CD4-positive, alpha-beta T cell (primary cell): ENCODE measurements around the gene ALPK3. TPM values are rescaled to one million over a fixed set of nuclear protein-coding genes. Genes with fewer than 3 reads are reported as not detected.

Experiments
- ATAC-seq: fragments of 200-7000 bp; cut with Tn5 transposase; one replicate; pipeline ENCODE4 v1.10.0; 2022; ENCODE audit warnings: mild to moderate bottlenecking; ENCODE audit not compliant: poor library complexity
- CTCF ChIA-PET: fragments of 350-600 bp; sonication (Branson Sonifier 250); formaldehyde crosslinking; loops from one replicate; lab custom pipeline; 2021; ENCODE audit warnings: antibody characterized with exemption, inconsistent platforms; lab: Charles Lee
- POLR2A ChIA-PET: fragments of 350-600 bp; sonication (Branson Sonifier 250); formaldehyde crosslinking; loops from one replicate; lab custom pipeline; 2021; ENCODE audit warnings: antibody characterized with exemption, inconsistent platforms; lab: Charles Lee
- DNase-seq, 14 experiments: peaks; one replicate each; pipeline ENCODE4 v3.0.0-alpha.2; 2013 to 2020; ENCODE audit warnings: mixed read lengths in 2 of 14
- H3K27ac ChIP-seq, 2 donors: one replicate each; pipeline versions ENCODE4 v1.5.1 to v1.7.0; 2013; ENCODE audit warnings: low read length in 2 of 2, low read depth in 1 of 2, mild to moderate bottlenecking in 1 of 2
- H3K27me3 ChIP-seq, 2 experiments: 1 replicate in 1 of 2; 2 replicates in 1 of 2; pipeline versions ENCODE4 v1.6.1 to v1.7.0; 2013; ENCODE audit warnings: low read length in 2 of 2, control low read depth in 1 of 2, mild to moderate bottlenecking in 1 of 2, moderate library complexity in 1 of 2; ENCODE audit not compliant: insufficient read depth in 2 of 2, control insufficient read depth in 1 of 2
- H3K36me3 ChIP-seq: one replicate; pipeline ENCODE4 v1.6.1; 2013; ENCODE audit warnings: low read length, control low read depth; ENCODE audit not compliant: insufficient read depth
- H3K4me1 ChIP-seq: one replicate; pipeline ENCODE4 v1.6.1; 2013; ENCODE audit warnings: low read length, control low read depth; ENCODE audit not compliant: insufficient read depth
- H3K4me3 ChIP-seq: one replicate; pipeline ENCODE4 v1.5.1; 2013; ENCODE audit warnings: mild to moderate bottlenecking, low read length, moderate library complexity
- H3K9me3 ChIP-seq, 2 experiments: 1 replicate in 1 of 2; 2 replicates in 1 of 2; pipeline versions ENCODE4 v1.6.1 to v1.7.0; 2013; ENCODE audit warnings: low read length in 2 of 2, mild to moderate bottlenecking in 2 of 2, control low read depth in 1 of 2, moderate library complexity in 1 of 2; ENCODE audit not compliant: control insufficient read depth in 1 of 2, insufficient read depth in 1 of 2
- H3K27ac Mint-ChIP-seq: one replicate; pipeline ENCODE4 v1.8.0; 2020; ENCODE audit warnings: mixed read lengths
- H3K27me3 Mint-ChIP-seq: one replicate; pipeline ENCODE4 v1.8.0; 2021; ENCODE audit warnings: mixed read lengths
- H3K36me3 Mint-ChIP-seq: one replicate; pipeline ENCODE4 v1.8.0; 2021; ENCODE audit warnings: low read depth, mixed read lengths
- H3K4me1 Mint-ChIP-seq: one replicate; pipeline ENCODE4 v1.8.0; 2021; ENCODE audit warnings: low read depth, mixed read lengths
- H3K4me3 Mint-ChIP-seq: one replicate; pipeline ENCODE4 v1.8.0; 2020; ENCODE audit warnings: mild to moderate bottlenecking, mixed read lengths
- H3K9me3 Mint-ChIP-seq: one replicate; pipeline ENCODE4 v1.8.0; 2020; ENCODE audit warnings: mixed read lengths
- intact Hi-C, 2 experiments: fragments of 100-400 bp; cut with DNase I in 1 of 2; cut with micrococcal nuclease in 1 of 2; formaldehyde crosslinking; loops; one replicate each; pipeline versions ENCODE4 v1.15.1 to v1.9.0; 2023 to 2025; cut with DNase I, micrococcal nuclease
- total RNA-seq, 174 experiments: library from RNA in 2 of 174; stranded (reverse) in 2 of 174; gene quantifications; one replicate each; pipeline ENCODE4 v1.2.3 and lab custom pipeline; 2021 to 2026
- TF ChIP-seq, protein P1 (sequence below): fragments of 200-600 bp; IDR thresholded peaks from one replicate; pipeline ENCODE4 v1.8.0; 2022; ENCODE audit warnings: antibody characterized with exemption, mild to moderate bottlenecking

ALPK3 gene
- total RNA-seq, 2 experiments from 2014 or later, result 0.14 TPM

DNA sequence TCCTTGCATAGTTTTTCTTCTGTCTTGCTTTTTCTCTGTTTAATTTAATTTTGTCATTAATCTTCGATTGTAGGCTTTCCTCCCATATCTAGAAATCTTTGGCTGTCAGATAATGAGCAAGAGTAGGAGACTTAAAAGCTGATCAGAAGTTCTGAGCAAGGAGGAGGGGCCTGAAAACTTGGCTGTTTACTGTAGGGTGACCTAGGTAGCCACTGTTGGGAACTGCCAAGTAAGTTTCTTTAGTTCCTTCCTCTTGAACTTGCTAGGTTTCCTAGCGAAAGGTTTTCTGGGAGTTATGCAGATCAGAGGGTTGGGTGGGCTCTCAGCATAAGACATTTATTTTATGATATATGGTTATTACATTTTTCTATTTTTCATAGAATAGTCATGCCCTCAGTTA lies 14.5 kb downstream of the ALPK3 start:
- Histone ChIP-seq H3K36me3 (no peaks in the 10 kb centered on the region), H3K27me3 (no peaks in the 10 kb centered on the region), H3K9me3 (no peaks in the 10 kb centered on the region), H3K4me3 (no peak overlapping the region), H3K27ac (no peak overlapping the region), H3K4me1 (no peaks in the 10 kb centered on the region)
- ChIA-PET CTCF (no interaction called here), POLR2A (no interaction called here)
- Mint-ChIP-seq H3K27ac (no peak overlapping the region), H3K27me3 (no peaks in the 10 kb centered on the region), H3K4me3 (no peak overlapping the region), H3K36me3 (no peaks in the 10 kb centered on the region), H3K9me3 (no peaks in the 10 kb centered on the region), H3K4me1 (no peaks in the 10 kb centered on the region)
- intact Hi-C loops, result loop anchor here in 1 of 2 experiments (5.0 kb wide), 1 partner anchor 61 kb away; no protein-coding TSS in a partner anchor
- DNase-seq, result no peak
- no peak for ATAC-seq
- TF ChIP-seq, protein P1, sequence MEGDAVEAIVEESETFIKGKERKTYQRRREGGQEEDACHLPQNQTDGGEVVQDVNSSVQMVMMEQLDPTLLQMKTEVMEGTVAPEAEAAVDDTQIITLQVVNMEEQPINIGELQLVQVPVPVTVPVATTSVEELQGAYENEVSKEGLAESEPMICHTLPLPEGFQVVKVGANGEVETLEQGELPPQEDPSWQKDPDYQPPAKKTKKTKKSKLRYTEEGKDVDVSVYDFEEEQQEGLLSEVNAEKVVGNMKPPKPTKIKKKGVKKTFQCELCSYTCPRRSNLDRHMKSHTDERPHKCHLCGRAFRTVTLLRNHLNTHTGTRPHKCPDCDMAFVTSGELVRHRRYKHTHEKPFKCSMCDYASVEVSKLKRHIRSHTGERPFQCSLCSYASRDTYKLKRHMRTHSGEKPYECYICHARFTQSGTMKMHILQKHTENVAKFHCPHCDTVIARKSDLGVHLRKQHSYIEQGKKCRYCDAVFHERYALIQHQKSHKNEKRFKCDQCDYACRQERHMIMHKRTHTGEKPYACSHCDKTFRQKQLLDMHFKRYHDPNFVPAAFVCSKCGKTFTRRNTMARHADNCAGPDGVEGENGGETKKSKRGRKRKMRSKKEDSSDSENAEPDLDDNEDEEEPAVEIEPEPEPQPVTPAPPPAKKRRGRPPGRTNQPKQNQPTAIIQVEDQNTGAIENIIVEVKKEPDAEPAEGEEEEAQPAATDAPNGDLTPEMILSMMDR, result no peak

DNA sequence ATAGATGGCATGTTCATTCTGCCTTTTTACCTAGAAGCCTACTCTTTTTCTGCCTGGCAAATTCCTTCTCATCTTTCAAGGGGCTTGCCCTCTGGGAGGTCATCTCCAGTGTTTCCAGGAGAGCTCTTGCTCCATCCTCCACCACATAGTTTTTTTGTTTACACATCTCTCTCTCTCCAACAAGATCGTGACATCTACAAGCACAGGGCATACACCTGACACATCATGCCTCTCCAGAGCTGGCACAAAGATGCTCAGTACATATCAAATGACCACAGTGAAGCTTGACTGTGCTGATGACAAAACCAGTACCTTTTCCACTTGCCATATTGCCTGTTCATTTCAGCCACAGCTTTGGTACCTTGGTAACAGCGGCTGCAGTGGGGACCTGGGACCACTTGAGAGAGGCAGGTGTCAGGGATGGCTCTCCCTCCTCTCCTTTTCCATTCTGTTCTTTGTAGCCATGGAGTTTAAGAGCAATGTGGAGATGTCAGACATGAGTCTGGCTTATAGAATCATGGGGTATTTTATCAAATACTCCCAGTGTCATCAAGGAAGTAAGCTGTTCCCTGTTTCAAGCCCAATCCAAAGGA lies 15.4 kb downstream of the ALPK3 start:
- no peak overlapping the region for H3K27ac Mint-ChIP-seq
- CTCF ChIA-PET, result no interaction called here
- intact Hi-C loops, result loop anchor here in 1 of 2 experiments (5.0 kb wide), 1 partner anchor 60 kb away; no protein-coding TSS in a partner anchor

DNA sequence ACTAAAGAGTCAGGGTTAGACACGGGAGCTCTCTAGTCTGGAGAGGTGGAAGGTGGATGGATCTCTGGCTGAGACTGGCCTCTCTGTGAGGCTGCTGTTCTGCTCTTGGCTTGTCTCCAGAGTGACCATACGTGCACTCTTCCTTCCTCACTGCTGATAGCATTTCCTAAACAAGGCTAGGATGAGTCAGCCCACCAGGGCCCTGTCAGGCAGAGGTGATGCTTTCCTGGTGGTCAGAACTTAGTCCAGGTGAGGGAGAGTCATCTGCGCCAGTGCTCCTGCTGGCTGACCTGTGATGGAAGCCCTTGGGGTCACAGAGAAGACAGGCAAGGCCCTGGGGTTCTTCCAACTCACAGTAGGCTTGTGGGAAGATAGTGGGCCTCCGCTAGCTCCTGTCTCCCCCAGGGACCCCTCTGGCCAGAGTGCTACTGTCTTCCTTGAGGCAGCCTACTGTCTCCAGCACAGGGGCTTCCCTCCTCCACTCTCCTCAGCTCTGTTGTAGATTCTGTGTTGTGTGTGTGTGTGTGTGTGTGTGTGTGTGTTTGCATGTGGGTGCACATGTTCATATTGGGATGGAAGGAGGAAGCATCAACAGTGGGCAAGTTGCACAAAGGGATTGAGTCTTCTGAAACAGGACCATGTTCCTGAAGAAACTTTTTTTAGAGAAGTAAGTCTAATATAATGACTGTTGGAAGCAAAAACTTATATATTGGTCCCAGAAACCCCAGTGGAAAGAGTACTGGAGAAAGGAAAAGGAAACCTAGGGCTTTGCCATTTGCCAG lies 16.5 kb downstream of the ALPK3 start:
- no peak for ATAC-seq

More for the DNA sequence above, 15.4 kb downstream of the ALPK3 start:
- H3K27me3 ChIP-seq, result no peaks in the 10 kb centered on the region
- H3K9me3 Mint-ChIP-seq, result no peaks in the 10 kb centered on the region
- no peak overlapping the region for H3K4me3 ChIP-seq
- H3K27me3 Mint-ChIP-seq, result no peaks in the 10 kb centered on the region
- DNase-seq, result no peak
- no peaks in the 10 kb centered on the region for H3K36me3 Mint-ChIP-seq
- no peaks in the 10 kb centered on the region for H3K4me1 ChIP-seq
- no peak for ATAC-seq
- TF ChIP-seq, protein P1, result no peak
- H3K4me3 Mint-ChIP-seq, result no peak overlapping the region
- POLR2A ChIA-PET, result no interaction called here
- H3K4me1 Mint-ChIP-seq, result no peaks in the 10 kb centered on the region
- H3K27ac ChIP-seq, result no peak overlapping the region
- no peaks in the 10 kb centered on the region for H3K9me3 ChIP-seq
- H3K36me3 ChIP-seq, result no peaks in the 10 kb centered on the region

More for the DNA sequence above, 16.5 kb downstream of the ALPK3 start:
- H3K4me1 ChIP-seq, result no peaks in the 10 kb centered on the region
- Mint-ChIP-seq H3K4me3 (no peak overlapping the region), H3K27ac (no peak overlapping the region), H3K27me3 (no peaks in the 10 kb centered on the region), H3K4me1 (no peaks in the 10 kb centered on the region), H3K9me3 (no peaks in the 10 kb centered on the region), H3K36me3 (no peaks in the 10 kb centered on the region)
- H3K4me3 ChIP-seq, result no peak overlapping the region
- no peaks in the 10 kb centered on the region for H3K27me3 ChIP-seq
- no peak for DNase-seq
- intact Hi-C loops, result loop anchor here in 1 of 2 experiments (5.0 kb wide), 1 partner anchor 59 kb away; no protein-coding TSS in a partner anchor
- POLR2A ChIA-PET, result no interaction called here
- H3K9me3 ChIP-seq, result no peaks in the 10 kb centered on the region
- H3K27ac ChIP-seq, result no peak overlapping the region
- CTCF ChIA-PET, result no interaction called here
- TF ChIP-seq, protein P1, result no peak
- no peaks in the 10 kb centered on the region for H3K36me3 ChIP-seq
